HT-29 (cell line): ENCODE results near the gene CLDN6. TPM values are rescaled to one million over a fixed set of nuclear protein-coding genes. Genes with fewer than 3 reads are reported as not detected.
A peak's percentile ranks its signal among the peaks of the same experiment; 100 is the strongest.
"Not testable (repeated sequence)": the region's sequence is repeated elsewhere in the genome, so short reads cannot be mapped to it uniquely, and the experiment has no call there.

Experiments used
- DNase-seq: peaks from one replicate; pipeline ENCODE4 v3.0.0-alpha.2; 2015; ENCODE audit warnings: low spot score
- total RNA-seq: library from RNA; depleted of rRNA; stranded (reverse); fragments of >200 nt; shearing (Covaris generic); gene quantifications from 2 replicates; pipeline ENCODE4 v1.2.3, GENCODE V29; 2014; rRNA removed

CLDN6 gene, protein sequence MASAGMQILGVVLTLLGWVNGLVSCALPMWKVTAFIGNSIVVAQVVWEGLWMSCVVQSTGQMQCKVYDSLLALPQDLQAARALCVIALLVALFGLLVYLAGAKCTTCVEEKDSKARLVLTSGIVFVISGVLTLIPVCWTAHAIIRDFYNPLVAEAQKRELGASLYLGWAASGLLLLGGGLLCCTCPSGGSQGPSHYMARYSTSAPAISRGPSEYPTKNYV
- total RNA-seq = not detected in 2 replicates

DNA sequence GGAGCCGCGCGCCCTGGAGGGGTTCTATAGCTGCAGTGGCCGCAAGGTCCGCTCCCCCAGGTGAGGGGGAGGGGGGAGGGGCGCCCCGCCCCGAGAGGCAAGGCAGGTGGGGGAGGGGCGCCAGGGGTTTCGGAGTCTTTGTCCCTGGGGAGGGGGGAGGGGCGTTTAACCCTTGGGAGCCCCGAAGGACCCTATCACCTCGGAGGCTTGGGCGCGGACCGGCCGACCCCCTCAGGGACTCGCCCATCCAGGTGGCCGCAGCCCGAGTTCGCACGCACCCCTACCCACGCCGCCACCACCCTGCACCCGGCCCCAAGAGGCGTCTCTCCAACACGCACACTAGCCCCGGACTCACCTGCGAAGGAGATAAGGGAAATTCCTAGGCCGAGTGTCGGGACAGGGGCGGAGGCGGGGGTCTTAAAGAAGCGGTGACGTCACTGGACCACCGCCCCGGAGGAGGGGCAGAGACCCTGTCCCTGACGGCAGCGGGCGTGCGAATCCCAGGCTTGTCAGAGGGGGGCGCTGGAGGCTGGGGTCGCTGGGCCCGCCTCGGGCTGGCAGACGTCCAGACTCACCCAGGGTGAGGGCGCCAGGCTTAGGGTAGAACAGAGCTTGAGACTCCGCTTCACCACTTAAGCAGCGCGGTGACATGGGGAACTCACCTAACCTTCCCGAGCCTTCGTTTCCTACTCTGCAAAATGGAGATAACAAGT lies at the start of gene CLDN6:
Gene CLDN6 (minus strand): TSS at position 390 of the 713 bp plus-strand sequence. CDS start 2,162 bp downstream, outside the sequence.
- peak; percentile 9 for DNase-seq

DNA sequence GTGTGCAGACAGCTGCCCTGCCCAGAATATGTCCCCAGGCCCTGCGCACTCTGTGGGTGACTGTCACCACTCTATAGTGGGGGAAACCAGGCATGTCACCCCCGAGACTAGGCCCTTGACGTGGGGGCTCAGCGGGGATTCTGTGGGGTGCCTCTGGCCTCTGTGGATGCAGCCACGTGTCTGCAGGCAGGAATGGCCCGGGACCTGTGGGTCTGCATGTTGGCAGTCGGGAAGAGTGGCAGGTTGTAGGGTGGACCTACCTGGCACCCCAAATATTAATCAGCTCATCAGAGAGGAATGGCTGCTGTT lies 48.4 kb upstream of the CLDN6 start:
- DNase-seq = no peak

DNA sequence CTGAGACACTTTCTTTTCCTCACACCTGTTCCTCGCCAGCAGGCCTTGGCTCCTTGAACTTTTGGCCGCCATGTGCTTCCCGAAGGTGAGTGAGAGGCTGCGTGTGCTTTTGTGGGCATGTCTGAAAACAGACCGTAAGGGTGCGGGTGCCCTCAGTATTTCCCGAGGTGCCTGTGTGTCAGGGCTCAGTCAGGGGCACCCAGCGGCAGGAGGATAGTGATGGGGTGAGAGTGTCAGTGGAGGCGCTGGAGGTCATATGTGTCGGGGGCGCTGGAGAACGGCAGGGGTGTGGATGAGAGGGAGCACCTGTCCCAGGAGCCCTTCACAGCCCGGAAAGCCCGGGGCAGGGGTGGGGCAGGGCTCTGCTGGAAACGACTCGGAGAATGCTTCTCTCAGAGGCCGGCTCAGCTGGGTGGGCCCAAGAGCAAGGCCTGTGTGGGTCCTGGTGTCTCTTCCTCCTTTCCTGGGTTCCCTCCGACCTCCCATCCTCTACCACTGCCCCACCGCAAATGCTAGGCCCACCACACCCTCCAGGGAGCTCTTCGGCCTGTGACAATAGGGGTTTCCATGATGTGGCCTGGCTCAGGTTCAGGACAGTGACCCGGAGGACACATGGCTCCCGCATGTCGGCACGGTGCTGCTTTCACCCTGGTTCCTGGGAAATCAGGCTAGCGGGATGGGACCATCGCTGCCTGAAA lies 47.9 kb upstream of the CLDN6 start:
- DNase-seq = no peak

DNA sequence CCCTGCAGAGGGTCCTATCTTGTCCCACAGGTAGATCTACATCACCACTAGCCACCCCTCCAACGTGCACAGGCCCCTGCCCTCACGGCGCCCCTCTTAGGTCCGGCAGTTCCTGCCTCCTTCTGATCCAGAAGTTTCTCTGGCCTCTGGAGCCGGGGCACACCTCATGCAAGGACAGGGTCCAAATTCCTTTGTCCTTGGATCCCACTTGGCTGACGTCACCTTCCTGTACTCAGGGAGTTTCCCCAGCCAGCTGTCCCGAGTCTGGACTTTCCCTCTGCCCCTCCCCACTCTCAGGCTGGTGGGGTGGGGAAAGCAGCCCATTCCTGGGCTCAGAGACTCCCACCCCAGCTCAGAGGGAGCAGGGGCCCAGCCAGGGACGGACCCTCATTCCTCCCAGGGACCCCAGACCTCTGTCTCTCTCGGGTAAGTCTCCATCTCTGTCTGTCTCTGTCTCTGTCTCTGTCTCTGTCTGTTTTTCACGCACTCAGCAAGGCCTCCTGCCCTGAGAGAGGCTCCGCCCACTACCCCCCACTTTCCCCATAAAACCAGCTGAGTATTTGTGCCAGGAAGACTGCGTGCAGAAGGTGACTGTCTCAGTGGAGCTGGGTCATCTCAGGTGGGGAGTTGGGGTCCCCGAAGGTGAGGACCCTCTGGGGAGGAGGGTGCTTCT lies 47.2 kb upstream of the CLDN6 start, which contains the start of gene IL32:
Gene IL32 (plus strand): TSS at position 572 of the 673 bp plus-strand sequence. CDS start 172 bp downstream, outside the sequence.
- peak; percentile 25 for DNase-seq

DNA sequence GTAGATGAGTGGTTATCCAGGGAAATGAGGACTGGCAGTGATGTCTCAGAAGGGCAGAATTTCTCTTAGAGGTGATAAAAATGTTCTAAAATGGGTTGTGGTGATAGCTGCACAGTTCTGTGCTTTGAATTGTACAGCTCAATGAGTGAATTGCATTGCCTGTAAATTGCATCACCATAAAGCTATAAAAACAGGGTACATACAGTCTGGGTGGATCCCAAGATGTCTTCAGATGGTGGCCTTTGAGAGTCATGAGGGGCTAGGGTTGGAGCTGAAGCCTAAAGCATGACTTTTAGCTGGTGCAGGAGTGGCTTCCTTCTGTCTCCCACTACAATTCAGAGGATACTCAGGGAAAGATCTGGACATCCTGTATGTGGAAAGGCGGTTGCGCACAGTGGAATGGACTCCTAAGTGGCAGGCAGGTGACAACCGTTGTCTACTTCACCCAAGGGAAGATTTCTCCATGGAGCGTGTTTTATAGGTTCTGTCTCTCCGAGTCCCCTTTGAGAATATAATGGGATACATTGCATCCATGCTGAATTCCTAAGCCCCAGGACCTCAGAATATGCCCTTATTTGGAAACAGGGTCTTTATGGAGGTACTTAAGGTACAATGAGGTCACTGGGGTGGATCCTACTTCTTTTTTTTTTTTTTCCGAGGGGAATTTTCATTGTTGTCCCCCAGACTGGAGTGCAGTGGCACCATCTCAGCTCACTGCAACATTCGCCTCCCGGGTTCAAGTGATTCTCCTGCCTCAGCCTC lies 45.8 kb upstream of the CLDN6 start:
- no peak for DNase-seq

DNA sequence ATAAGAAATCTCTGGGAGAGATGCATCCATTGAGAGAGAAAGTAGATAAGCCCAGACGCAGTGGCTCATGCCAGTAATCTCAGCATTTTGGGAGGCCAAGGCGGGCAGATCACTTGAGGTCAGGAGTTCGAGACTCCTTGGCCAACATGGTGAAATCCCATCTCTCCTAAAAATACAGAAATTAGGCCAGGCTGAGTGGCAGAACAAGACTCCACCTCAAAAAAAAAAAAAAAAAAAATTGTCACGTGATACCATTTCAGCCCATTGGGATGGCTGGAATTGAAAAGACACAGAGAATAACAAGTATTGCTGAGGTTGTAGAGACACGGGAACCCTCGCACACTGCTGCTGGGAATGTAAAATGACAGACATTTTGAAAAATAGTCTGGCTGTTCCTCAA lies 44.6 kb upstream of the CLDN6 start:
- DNase-seq = no peak

DNA sequence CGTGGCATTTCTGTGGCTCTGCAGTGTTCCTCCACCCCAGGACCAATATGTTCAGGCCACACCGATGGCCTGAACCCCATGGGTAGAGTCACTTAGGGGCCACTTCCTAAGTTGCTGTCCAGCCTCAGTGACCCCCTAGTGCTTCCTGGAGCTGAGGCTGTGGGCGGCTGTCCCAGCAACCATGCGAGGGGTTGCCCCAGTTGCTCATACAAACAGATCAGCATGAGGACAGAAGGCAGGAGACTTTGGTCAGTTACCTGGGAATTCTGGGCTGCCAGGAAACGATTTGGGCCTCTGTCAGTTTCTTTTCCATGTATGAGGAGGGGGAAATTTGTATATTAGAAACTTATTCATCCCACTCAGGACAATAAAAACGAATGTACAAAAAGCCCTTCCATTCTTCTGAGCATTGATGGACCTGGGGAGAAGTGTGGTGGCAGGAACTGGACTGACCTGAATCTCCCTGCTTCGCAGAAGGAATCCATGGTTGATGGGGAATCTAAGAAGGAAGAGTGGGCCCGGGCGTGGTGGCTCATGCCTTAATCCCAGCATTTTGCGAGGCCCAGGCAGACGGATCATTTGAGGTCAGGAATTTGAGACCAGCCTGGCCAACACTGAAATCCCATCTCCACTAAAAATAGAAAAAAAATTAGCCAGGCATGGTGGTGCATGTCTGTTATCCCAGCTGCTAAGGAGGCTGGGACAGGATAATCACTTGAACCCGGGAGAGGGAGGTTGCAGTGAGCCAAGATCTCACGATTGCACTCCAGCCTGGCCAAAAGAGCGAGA lies 42.5 kb upstream of the CLDN6 start:
- no peak for DNase-seq

DNA sequence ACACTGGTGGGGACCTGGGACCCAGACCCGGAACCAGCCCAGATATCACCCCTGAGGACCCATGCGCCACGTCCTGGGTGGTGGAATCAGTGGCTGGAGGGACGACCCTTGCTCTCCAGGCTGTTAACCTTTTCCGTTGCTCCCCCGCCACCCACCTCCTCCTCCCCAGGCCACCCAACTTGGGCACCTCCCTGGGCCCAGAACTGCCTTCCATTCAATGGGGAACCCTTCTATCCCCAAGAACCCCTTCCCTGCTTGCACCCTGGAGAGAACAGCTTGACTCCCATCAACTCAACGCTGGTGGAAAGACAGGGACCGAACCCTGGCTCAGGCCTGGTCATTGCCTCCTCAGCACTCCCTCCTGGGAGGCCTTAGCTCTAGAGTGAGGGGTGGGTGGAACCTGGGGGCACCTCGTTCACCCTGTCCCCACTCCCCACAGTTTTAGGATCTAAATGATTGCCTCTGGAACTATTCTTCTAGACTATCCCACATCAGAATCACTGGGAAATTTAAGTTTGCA lies 41.8 kb upstream of the CLDN6 start:
- DNase-seq = no peak

DNA sequence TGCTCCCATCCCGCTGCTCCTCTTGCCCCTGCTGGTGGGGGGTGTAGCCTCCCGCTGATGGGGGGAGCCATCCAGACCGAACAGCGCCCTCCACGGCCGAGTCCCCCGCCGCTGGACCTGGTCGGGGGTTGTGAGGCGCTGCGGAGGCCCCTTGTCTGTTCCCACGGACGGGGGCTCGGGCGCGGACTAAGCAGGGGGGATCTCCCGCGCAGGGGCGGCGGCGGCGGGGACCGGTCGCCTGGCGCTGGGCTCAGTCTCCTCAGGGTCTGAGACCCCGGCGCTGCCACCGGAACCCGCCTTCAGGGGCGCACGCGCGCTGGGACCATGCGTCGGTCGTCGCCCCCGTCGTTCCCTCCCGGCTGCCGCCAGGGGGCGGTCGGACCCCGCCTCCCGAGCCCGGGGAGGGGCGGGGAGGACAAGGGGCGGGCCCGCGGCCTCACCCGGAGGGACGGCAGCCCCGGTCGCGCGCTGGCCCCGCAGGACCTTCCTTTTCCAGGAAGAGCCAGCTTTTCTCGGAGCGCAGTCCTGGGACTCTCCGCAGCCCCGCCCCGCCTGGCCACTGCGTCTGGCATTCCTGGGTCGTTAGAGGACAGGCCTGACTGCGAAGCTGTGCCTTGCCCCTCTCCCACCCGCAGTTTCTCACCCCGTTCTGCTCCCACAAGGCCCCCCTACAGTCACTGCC lies 41.2 kb upstream of the CLDN6 start:
- DNase-seq = peak; percentile 83

DNA sequence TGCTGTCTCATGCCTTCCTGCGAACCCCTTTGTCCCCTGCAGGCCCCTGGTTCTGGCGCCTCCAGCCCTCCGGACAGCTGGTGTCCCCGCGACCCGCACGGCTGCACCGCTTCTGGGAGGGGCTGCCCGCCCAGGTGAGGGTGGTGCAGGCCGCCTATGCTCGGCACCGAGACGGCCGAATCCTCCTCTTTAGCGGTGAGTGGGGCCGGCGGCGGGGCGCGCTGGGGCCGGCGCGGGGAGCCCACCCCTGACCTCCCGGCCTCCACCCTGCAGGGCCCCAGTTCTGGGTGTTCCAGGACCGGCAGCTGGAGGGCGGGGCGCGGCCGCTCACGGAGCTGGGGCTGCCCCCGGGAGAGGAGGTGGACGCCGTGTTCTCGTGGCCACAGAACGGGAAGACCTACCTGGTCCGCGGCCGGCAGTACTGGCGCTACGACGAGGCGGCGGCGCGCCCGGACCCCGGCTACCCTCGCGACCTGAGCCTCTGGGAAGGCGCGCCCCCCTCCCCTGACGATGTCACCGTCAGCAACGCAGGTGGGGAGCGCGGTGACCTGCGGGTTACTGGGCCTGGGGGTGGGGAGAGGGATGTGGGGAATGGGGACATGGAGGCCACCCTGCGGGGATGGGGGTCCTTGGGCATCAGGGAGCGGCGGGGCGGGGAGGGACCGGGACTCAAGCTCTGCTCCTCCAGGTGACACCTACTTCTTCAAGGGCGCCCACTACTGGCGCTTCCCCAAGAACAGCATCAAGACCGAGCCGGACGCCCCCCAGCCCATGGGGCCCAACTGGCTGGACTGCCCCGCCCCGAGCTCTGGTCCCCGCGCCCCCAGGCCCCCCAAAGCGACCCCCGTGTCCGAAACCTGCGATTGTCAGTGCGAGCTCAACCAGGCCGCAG lies 40.4 kb upstream of the CLDN6 start:
- DNase-seq = peak; percentile 32

DNA sequence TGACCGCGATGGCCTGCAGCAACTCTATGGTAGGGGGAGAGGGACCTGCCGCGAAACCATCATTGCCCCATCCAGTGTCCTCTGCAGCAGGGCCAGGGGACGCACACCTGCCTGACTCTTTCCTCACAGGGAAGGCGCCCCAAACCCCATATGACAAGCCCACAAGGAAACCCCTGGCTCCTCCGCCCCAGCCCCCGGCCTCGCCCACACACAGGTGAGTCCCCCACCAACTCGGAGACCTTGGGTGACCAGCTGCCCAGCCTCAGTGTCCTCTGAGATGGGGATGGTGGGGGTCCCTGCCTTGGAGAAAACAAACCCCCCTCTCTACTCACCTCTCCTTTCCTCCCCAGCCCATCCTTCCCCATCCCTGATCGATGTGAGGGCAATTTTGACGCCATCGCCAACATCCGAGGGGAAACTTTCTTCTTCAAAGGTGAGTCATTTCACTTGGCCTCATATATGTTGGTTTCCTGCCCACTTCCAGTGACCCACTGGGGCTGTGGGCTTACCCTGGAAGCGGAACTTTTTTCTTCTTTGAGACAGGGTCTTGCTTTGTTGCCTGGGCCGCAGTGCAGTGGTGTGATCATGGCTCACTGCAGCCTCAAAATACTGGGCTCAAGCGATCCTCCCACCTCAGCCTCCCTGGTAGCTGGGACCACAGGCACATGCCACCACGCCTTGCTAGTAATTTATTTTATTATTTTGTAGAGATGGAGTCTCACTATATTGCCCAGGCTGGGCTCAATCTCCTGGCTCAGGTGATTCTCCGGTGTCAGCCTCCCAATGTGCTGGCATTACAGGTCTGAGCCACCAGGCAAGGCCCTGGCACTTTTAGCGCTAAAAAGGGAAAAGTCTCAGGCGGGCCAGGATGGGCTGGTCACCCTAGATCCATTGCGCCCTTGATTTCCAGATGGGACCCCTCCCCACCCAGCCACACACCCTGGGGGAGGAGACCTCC lies 39.5 kb upstream of the CLDN6 start:
- DNase-seq = no peak

DNA sequence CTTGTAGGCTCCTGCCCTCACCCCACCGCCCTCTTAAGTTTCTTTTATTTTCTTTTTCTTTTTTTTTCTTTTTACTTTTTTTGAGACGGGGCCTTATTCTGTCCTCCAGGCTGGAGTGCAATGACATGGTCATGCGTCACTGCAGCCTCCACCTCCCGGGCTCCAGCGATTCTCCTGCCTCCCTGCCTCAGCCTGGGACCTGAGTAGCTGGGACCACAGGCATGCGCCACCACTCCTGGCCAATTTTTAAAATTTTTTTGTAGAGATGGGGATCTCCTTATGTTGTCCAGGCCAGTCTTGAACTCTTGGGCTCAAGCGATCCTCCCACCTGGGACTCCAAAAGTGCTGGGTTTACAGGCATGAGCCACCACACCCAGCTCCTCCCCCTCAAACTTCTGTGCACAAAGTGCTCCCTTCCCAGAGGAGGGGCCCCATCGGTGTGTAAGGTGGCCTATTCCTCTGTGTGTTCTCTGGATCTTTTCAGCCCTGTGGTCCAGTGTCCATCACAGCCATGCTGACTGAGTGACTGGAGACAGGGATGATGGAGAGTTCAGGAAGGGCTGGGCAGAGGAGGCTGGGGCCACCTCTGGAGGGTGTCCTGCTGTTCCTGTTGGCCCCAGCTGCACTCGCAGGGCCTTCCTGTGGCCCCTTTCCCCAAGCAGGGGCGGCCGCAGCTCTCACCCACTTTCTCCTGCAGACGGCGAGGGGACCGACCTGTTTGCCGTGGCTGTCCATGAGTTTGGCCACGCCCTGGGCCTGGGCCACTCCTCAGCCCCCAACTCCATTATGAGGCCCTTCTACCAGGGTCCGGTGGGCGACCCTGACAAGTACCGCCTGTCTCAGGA lies 38.6 kb upstream of the CLDN6 start:
- DNase-seq = no peak

DNA sequence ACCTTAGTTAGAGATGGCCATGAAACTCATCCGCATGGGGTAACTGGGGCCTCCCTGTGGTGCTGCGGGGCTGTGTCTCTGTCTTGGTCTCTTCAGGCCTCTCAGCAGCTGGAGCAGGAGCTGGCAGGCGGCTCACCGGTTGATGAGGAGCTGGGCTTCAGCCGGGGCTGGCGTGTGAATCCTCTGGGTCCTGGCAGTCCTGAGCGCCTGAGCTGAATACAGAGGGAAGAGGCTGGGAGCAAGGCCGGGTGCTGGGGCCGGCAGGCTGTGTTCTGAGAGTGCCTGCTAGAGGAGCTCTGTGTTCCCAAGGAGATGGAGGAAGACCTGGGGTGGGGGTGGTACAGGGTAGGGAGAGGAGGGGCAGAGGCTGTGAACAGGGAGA lies 37.7 kb upstream of the CLDN6 start:
- DNase-seq = not testable (repeated sequence)

DNA sequence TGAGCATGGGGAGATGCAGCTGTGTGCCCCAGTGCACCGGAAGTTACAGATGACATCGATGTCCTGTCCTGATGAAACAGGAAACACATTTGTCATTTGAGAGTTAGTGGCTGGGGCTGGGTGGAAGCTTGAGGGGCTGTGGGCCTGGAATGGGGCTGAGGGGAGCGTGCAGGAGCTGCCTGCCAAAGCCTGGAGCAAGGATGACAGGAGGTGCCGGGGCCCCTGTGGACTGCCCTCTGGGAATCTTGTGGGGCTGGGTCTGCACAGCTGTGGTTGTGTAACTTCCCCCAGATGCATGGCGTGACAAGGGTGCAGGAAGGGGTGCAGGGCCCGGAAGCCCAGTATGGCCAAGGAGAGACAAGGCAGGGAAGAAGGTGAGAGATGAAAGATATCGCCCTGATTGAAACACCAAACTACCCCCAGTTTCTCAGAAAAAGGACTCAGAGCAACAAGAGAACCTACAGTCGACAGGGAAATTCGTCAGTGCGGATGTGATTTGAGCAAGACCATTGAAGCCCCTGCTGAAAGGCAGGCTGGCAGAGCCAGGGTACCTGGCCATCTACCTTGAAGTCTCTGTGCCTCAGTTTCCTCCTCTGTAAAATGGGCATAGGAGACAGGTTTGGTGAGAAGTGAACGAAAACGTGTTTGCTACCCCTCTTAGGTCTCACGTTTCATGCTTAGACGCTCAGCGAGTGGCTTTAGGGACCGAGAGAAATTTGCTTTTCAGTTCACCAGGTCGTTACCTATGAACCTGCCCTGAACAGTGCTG lies 37.2 kb upstream of the CLDN6 start:
- DNase-seq = no peak

DNA sequence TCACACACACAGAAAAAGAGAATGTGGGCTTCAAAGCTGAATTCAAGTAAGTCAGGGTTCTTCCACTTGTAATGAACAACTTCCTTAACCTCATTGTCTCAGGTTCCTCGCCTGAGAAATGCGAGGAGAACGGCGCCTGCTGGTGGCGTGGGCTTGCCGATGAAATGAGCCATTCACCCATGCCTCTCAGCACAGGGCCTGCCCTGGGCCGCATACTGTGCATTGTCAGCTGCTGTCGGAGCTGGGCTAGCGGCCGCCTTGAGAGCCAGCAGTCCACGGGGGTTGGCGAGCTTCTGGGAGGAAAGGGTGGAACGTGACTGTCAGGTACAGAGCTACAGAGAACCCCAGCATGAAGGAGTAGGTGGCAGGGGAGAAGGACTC lies 35.3 kb upstream of the CLDN6 start:
- not testable (repeated sequence) for DNase-seq
